ENCODE measurements around the gene HDGFL2. TPM values are rescaled to one million over a fixed set of nuclear protein-coding genes. Genes with fewer than 3 reads are reported as not detected.

Gene HDGFL2
- total and polyA plus RNA-seq, 10 donors, result 23.2 to 136 (median 28.3) TPM

- H3K9me3 ChIP-seq, result no peaks in the 10 kb centered on the region
- no peaks in the 10 kb centered on the region for H3K4me1 ChIP-seq
- no peaks in the 10 kb centered on the region for H3K27me3 ChIP-seq (replicated peaks in 1 of 7)
- no peak overlapping the region for H3K4me3 ChIP-seq
- no peak overlapping the region for H3K27ac ChIP-seq
- H3K36me3 ChIP-seq, result peaks cover 0 to 96% (median 31%) of the 10 kb centered on the region in 6 donors
- intact Hi-C loops (cut with DNase I; ENCODE audit: low total_unique reads), result no loop called here
- DNase-seq, result no peak
- WGBS, 5 donors, result 94 to 95% (median 95%) methylated on average over 34 to 35 of the region's 35 CpGs
- TF ChIP-seq POLR2AphosphoS5 (IDR thresholded peaks at IDR 0.05) (no peak), POLR2A (IDR thresholded peaks at IDR 0.05) (no peak), CTCF (IDR thresholded peaks at IDR 0.05 in 8 of 11, conservative IDR thresholded peaks at IDR 0.05 in 3 of 11) (no peak)
These were observed 10.7 kb downstream of the HDGFL2 start for GRCh38 chr19:4482721-4483364.

DNA sequence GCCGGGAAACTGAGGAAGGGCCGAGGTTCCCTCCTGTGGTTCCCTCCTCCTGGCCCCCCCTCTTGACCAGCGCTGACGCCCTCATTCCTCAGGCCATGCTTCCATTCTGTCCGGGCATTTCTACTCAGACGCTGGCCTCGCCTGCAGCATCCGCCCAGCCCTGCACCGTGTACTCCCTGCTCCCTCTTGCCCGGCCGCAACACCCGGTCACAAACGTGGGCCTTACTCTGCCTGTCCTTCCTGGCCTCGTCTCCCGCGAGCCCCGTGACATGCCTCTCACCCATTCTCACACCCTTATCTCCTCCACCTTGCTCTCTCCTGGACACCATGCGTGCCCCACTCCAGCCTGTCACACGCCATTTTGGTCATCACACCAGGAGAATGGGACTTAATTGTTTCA lies 11.3 kb downstream of the HDGFL2 start:
- Histone ChIP-seq H3K27ac (no peak overlapping the region), H3K36me3 (peaks cover 0 to 96% (median 28%) of the 10 kb centered on the region in 6 donors), H3K9me3 (no peaks in the 10 kb centered on the region), H3K4me1 (no peaks in the 10 kb centered on the region), H3K4me3 (no peak overlapping the region), H3K27me3 (replicated peaks in 1 of 7) (no peaks in the 10 kb centered on the region)
- no peak for TF ChIP-seq POLR2A (IDR thresholded peaks at IDR 0.05)
- TF ChIP-seq CTCF (IDR thresholded peaks at IDR 0.05 in 8 of 11, conservative IDR thresholded peaks at IDR 0.05 in 3 of 11), result no peak
- peak in 1 of 3 donors; percentile 37 for TF ChIP-seq POLR2AphosphoS5 (IDR thresholded peaks at IDR 0.05)
- no peak for DNase-seq
- intact Hi-C loops (cut with DNase I; ENCODE audit: low total_unique reads), result no loop called here
- 90 to 94% (median 94%) methylated on average over 17 to 19 of the region's 19 CpGs for WGBS, 5 donors

DNA sequence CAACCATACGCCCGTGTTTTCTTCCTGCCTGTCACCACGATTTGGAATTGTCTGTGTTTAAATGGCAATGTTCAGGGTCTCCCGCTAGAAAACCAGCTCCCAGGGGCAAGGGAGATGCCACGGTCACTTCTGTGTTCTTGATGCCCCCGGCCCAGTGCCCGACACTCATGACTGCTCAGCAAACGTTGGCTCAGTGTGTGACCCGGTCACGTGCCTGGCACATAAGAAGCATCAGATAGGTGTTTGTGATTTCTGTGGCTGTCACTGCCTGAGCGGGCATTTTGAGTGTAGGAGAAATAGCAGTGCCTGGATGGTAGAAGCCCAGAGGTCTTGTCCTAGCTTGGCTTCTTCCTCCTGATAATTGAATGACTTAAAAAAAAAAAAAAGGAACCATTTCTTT lies 15.5 kb downstream of the HDGFL2 start:
- no peaks in the 10 kb centered on the region for H3K27me3 ChIP-seq (replicated peaks in 1 of 7)
- no peak for TF ChIP-seq CTCF (IDR thresholded peaks at IDR 0.05 in 8 of 11, conservative IDR thresholded peaks at IDR 0.05 in 3 of 11)
- H3K4me1 ChIP-seq, result no peaks in the 10 kb centered on the region
- peaks cover 0 to 94% (median 50%) of the 10 kb centered on the region in 6 donors for H3K36me3 ChIP-seq
- DNase-seq, result no peak
- no peaks in the 10 kb centered on the region for H3K9me3 ChIP-seq
- H3K27ac ChIP-seq, result no peak overlapping the region
- 88 to 95% (median 89%) methylated on average over 11 of the region's 11 CpGs for WGBS, 5 donors
- no peak overlapping the region for H3K4me3 ChIP-seq
- intact Hi-C loops (cut with DNase I; ENCODE audit: low total_unique reads), result no loop called here

DNA sequence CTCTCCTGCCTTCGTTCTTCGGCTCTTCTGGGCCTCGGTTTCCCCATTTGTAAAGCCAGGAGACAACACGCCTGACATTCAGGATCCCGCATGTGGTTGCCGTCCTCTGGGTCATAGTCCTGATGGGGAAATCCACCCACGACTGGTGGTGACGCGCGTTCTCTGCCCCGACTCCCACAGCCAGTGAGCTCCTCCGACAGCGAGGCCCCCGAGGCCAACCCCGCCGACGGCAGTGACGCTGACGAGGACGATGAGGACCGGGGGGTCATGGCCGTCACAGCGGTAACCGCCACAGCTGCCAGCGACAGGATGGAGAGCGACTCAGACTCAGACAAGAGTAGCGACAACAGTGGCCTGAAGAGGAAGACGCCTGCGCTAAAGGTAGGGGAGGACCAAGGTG lies 16.4 kb downstream of the HDGFL2 start:
- peaks cover 0 to 89% (median 45%) of the 10 kb centered on the region in 6 donors for H3K36me3 ChIP-seq
- no peaks in the 10 kb centered on the region for H3K27me3 ChIP-seq (replicated peaks in 1 of 7)
- TF ChIP-seq POLR2A (IDR thresholded peaks at IDR 0.05), result no peak
- TF ChIP-seq POLR2AphosphoS5 (IDR thresholded peaks at IDR 0.05), result peak in 1 of 3 donors; percentile 23
- H3K9me3 ChIP-seq, result no peaks in the 10 kb centered on the region
- H3K27ac ChIP-seq, result no peak overlapping the region
- H3K4me3 ChIP-seq, result no peak overlapping the region
- intact Hi-C loops (cut with DNase I; ENCODE audit: low total_unique reads), result no loop called here
- H3K4me1 ChIP-seq, result no peaks in the 10 kb centered on the region
- WGBS, 5 donors, result 92 to 95% (median 94%) methylated on average over 29 of the region's 29 CpGs
- DNase-seq, result no peak

Data from spleen (tissue), 11 donors.